Measurements from ENCODE around the gene POLD3.

DNA sequence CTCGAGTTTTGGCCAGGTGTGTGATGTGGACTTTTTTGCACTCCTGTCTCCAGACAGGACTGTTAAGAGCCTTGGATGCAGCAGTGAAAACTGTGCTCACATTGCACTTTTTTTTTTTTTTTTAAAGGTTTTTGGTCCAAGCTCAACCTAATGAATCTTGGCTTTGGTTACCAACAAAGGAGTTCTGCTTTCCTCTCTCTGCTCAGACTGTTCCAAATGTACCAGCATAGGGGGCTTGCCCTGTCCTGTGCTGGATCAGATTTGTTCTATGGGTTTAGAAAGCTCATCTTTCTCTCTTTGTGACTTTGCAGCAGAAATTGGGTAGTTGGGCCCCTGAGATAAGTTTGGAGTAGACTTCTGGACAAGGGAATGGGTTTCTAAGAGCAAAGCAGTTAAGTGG lies 45.3 kb downstream of the POLD3 start:
- TF ChIP-seq CTCF (IDR thresholded peaks at IDR 0.05) (no peak), POLR2A (IDR thresholded peaks at IDR 0.05) (no peak)

Measured in breast epithelium (tissue), 3 donors.